Heart right ventricle (tissue), 16 donors: ENCODE measurements around the gene MUC4. TPM values are rescaled to one million over a fixed set of nuclear protein-coding genes. Genes with fewer than 3 reads are reported as not detected.

ENCODE experiments used
- ATAC-seq, 8 donors: fragments of 200-7000 bp; cut with Tn5 transposase; one replicate each; pipeline ENCODE4 v1.9.1; 2020; ENCODE audit warnings: mild to moderate bottlenecking in 8 of 8, moderate library complexity in 8 of 8, moderate number of reproducible peaks in 1 of 8
- DNase-seq, 2 donors: peaks; one replicate each; pipeline ENCODE4 v3.0.0-alpha.2; 2020
- H3K27ac ChIP-seq, 10 donors: fragments of 200-600 bp; sonication (generic) in 2 of 10; one replicate each; pipeline versions ENCODE4 v1.5.0 to v1.8.0; 2020 to 2022; ENCODE audit warnings: mild to moderate bottlenecking in 3 of 10
- H3K27me3 ChIP-seq, 7 donors: fragments of 200-600 bp; one replicate each; pipeline ENCODE4 v1.8.0; 2021 to 2022; ENCODE audit warnings: mild to moderate bottlenecking in 2 of 7
- H3K36me3 ChIP-seq, 9 donors: fragments of 200-600 bp; sonication (generic) in 1 of 9; one replicate each; pipeline versions ENCODE4 v1.5.0 to v1.8.0; 2020 to 2022; ENCODE audit warnings: mild to moderate bottlenecking in 2 of 9
- H3K4me1 ChIP-seq, 9 donors: fragments of 200-600 bp; sonication (generic) in 1 of 9; one replicate each; pipeline versions ENCODE4 v1.5.0 to v1.8.0; 2020 to 2022; ENCODE audit warnings: mild to moderate bottlenecking in 4 of 9
- H3K4me3 ChIP-seq, 10 donors: fragments of 200-600 bp; sonication (generic) in 2 of 10; one replicate each; pipeline versions ENCODE4 v1.5.0 to v1.8.0; 2020 to 2022; ENCODE audit warnings: mild to moderate bottlenecking in 7 of 10, moderate library complexity in 2 of 10
- H3K9me3 ChIP-seq, 11 donors: fragments of 200-600 bp in 10 of 11; sonication (generic) in 2 of 11; one replicate each; pipeline versions ENCODE4 v1.5.0 to v1.8.0; 2013 to 2022; ENCODE audit warnings: mild to moderate bottlenecking in 2 of 11, control low read depth in 1 of 11, moderate library complexity in 1 of 11
- WGBS, 2 donors: extraction: QIAGEN DNeasy Blood & Tissue Kit; methylation state at CpG; one replicate each; pipeline ENCODE4 v1.1.7; 2013; ENCODE audit warnings: inconsistent platforms in 1 of 2; 5-methylcytosine and 5-hydroxymethylcytosine counted together
- intact Hi-C, 10 donors: fragments of 100-400 bp; cut with DNase I; formaldehyde crosslinking; loops; one replicate each; pipeline versions ENCODE4 v1.11.1 to v1.14.2; 2022
- polyA plus RNA-seq, 2 donors: library from polyadenylated mRNA; stranded (reverse); fragments of 200-250 nt; gene quantifications; one replicate each; pipeline ENCODE4 v1.2.3, GENCODE V29; 2013
- total RNA-seq, 10 donors: library from RNA; stranded (reverse); fragmentation: NEBNext Ultra II Directional in 3 of 10; extraction: Animal tissue kit (Norgen Biotek cat#: 25700) in 3 of 10; gene quantifications; one replicate each; pipeline versions ENCODE4 v1.2.1 to v1.2.4, GENCODE V29; 2021 to 2023
- TF ChIP-seq, protein P1 (sequence below), 9 donors: fragments of 200-600 bp; sonication (generic) in 2 of 9; IDR thresholded peaks; one replicate each; pipeline versions ENCODE4 v1.5.0 to v1.8.0; 2021 to 2022; ENCODE audit warnings: antibody characterized with exemption in 9 of 9, mild to moderate bottlenecking in 5 of 9, moderate library complexity in 1 of 9
- donor health status: Arrhythmogenic right ventricular cardiomyopathy.
- donor health status: ischemic (EF 13 %, LVEDD 7.1; RV severe dilation, severe dysfunction).
- donor health status: healthy with polysubstance abuse.
- donor health status: DM: no; HTN: yes; CAD: no.
- donor health status: DM: no; HTN: no; CAD: no.
- donor health status: ischemic (EF 25% LVEDD 6.9; RV normal size, moderate dysfunction).
- donor health status: ischemic (EF 25% LVEDD 5.7; RV mildly dilated, moderate dysfunction).
- donor health status: healthy.
- donor health status: DM: yes; HTN: yes; CAD: no.
- donor health status: Ischemic cardiomyopathy.
- donor health status: ischemic (EF 35%, LVEDD 5.7; RV mildly dilated, moderate dysfunction).
- donor health status: nonischemic (EF 11% LVEDD 7.7; RV severe dilation, severe dysfunction).
- donor health status: DM: yes; HTN: yes; CAD: no.
- donor health status: PGD.
- donor health status: ischemic (EF 29% LVEDD 5.4; RV normal size, mild dysfunction).
- donor health status: nonischemic (EF 23%, LVEDD 6.1; RV moderate dilation, normal function).

MUC4 gene
- total and polyA plus RNA-seq, 12 donors: 0.01 TPM; not detected in 11

DNA sequence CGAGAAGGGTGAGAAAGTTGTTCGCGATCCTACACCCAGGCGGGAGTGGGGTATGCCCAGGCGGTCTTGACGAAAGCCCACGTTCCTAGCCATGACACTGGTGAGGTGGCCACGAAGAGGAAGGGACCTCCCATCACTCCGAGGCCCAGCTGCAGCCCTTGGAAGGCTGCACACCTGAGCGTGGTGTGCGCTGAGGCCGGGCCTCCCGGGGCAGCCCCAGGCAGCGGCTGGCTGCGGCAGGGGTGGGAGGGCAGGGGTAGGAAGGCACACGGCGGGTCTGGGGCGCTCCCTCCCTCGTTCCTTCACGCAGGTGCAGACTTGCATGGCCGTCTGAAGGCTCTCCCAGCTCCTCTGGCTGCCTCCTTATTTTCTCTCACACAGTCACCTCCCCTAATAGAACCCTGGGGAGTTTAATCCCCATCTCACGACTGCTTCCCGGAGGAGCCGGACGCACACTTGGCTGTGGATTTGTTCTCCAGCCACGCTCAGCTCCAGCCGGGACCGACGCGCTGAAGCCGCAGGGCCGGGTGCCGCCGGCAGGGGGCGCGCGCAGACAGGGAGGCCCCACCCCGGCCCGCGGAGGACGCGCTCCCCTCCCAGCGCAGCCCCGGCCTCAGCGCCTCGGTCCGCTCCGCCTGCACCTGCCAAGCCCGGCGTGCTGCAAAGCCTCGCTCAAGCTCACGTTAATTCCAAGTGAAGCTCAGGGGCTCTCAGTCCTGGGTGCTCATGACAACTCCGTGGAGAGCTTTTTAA is 37.8 kb upstream of the MUC4 start:
- TF ChIP-seq, protein P1, sequence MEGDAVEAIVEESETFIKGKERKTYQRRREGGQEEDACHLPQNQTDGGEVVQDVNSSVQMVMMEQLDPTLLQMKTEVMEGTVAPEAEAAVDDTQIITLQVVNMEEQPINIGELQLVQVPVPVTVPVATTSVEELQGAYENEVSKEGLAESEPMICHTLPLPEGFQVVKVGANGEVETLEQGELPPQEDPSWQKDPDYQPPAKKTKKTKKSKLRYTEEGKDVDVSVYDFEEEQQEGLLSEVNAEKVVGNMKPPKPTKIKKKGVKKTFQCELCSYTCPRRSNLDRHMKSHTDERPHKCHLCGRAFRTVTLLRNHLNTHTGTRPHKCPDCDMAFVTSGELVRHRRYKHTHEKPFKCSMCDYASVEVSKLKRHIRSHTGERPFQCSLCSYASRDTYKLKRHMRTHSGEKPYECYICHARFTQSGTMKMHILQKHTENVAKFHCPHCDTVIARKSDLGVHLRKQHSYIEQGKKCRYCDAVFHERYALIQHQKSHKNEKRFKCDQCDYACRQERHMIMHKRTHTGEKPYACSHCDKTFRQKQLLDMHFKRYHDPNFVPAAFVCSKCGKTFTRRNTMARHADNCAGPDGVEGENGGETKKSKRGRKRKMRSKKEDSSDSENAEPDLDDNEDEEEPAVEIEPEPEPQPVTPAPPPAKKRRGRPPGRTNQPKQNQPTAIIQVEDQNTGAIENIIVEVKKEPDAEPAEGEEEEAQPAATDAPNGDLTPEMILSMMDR (IDR thresholded peaks at IDR 0.05): peak in 6 of 9 donors; percentile 15 to 84 (median 25)
- 82 to 89% methylated on average over 53 of the region's 53 CpGs for WGBS, 2 donors
- intact Hi-C loops: loop anchor here in 1 of 10 donors (5.0 kb wide), 1 partner anchor 668 kb away; the partner anchor contains the start of gene SMCO1

DNA sequence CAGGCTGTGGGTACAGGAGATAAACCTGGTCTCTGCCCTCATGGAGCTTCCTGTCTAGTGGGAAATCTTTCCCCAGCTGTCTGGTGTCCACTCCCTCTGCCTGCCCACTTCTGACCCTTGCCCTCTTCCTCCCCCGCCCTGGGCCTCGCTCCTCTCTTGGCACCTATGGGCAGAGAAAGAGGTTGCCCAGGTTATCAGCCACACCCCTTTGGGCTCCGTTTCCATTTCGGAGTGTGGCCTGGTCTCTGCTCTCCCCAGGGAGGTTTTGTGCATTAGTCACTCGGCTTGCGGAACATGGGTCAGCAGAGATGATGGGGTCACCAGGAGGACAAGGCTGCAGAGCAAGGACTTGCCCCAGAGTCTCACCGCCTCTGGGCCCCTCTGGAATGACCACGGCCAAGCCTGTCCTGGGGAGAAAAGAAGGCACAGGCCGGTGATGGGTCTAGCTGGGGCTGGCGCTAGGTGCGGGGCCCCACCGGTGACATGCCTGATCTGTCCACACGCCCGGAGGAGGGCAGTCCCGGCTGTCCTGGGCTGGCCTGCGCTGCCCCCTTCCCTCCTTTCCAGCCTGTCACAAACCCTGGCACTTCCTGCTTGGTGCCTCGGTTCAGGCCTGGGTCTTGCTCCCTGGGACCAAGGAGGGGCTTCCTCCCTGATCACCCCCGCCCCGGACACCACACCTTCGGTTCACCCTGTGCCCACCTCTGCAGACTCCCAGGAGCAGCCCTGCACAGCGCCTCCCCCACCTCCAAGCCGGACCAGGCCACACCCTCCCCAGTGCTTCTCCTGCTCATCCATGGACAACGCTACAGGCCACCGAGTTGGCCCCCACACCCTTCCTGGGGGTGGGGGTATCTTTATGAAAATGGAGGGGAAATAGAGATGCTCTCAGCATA is 35.6 kb upstream of the MUC4 start:
- intact Hi-C loops: no loop called here
- H3K27me3 ChIP-seq: peaks cover 0 to 6% (median 3%) of the 10 kb centered on the region in 7 donors

More for the DNA sequence above, 37.8 kb upstream of the MUC4 start:
- Histone ChIP-seq H3K36me3 (no peaks in the 10 kb centered on the region), H3K4me3 (no peak overlapping the region), H3K27me3 (peaks cover 0 to 5% (median 3%) of the 10 kb centered on the region in 7 donors), H3K27ac (no peak overlapping the region), H3K4me1 (peaks cover 0 to 9% (median 0%) of the 10 kb centered on the region in 9 donors), H3K9me3 (no peaks in the 10 kb centered on the region)
- ATAC-seq: peak in 3 of 8 donors; percentile 23 to 84 (median 53)
- DNase-seq: no peak

DNA sequence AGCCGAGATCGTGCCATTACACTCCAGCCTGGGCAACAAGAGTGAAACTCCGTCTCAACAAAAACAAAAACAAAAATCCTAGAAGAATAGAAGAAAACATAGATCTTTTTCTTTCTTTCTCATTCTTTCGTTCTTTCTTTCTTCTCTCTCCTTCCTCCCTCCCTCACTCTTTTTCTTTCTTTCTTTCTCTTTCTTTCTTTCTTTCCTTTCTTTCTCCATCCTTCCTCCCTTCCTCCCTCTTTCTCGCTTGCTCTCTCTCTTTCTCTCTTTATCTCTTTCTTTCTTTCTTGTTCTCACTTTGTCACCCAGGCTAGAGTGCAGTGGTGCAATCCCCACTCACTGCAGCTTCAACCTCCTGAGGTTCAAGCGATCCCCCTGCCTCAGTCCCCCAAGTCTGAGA is 33.8 kb upstream of the MUC4 start:
- no peaks in the 10 kb centered on the region for H3K9me3 ChIP-seq
- H3K27ac ChIP-seq: no peak overlapping the region
- DNase-seq: no peak
- peaks cover 0 to 7% (median 0%) of the 10 kb centered on the region in 7 donors for H3K27me3 ChIP-seq
- peaks cover 0 to under 1% (median 0%) of the 10 kb centered on the region in 9 donors for H3K4me1 ChIP-seq
- 92 to 94% methylated on average over 6 of the region's 6 CpGs for WGBS, 2 donors
- intact Hi-C loops: no loop called here
- no peak for ATAC-seq
- H3K4me3 ChIP-seq: no peak overlapping the region
- H3K36me3 ChIP-seq: no peaks in the 10 kb centered on the region
- TF ChIP-seq, protein P1 (IDR thresholded peaks at IDR 0.05): no peak

More for the DNA sequence above, 35.6 kb upstream of the MUC4 start:
- WGBS, 2 donors: 74 to 78% methylated on average over 24 of the region's 24 CpGs
- DNase-seq: no peak
- TF ChIP-seq, protein P1 (IDR thresholded peaks at IDR 0.05): no peak
- ATAC-seq: peak in 2 of 8 donors; percentile 27 to 47
- no peaks in the 10 kb centered on the region for H3K9me3 ChIP-seq
- peaks cover 0 to 9% (median 0%) of the 10 kb centered on the region in 9 donors for H3K4me1 ChIP-seq
- H3K36me3 ChIP-seq: no peaks in the 10 kb centered on the region
- no peak overlapping the region for H3K4me3 ChIP-seq
- no peak overlapping the region for H3K27ac ChIP-seq

DNA sequence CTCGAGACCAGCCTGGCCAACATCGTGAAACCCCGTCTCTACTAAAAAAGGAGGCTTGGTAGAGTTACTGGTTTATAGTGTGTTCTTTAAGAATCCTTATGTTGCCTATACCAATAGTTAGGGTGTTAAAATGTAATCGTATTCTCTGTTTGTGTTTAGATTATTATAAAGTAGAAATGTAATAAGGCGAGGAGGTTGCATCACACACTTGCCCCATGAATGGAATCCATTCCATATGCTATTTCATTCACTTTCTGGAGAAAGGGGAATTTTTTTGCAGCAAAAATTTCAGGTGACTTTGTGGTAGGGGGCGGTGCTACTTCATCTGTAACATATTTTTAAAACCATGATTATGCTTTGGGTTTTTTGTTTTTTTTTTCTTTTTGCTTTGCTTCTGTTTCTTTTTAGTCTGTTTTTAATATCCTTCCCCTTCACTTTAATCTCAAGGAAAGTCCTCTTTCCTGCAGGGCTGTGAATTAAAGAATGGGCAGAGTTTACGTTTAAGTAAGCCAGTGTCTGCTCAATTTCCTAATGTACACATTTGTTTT is 33.0 kb upstream of the MUC4 start:
- H3K27me3 ChIP-seq: peaks cover 0 to 11% (median 2%) of the 10 kb centered on the region in 7 donors
- intact Hi-C loops: no loop called here
- H3K4me1 ChIP-seq: no peaks in the 10 kb centered on the region
- TF ChIP-seq, protein P1 (IDR thresholded peaks at IDR 0.05): no peak
- no peaks in the 10 kb centered on the region for H3K36me3 ChIP-seq
- ATAC-seq (no peak), DNase-seq (no peak)
- WGBS, 2 donors: 88 to 90% methylated on average over 7 of the region's 7 CpGs
- H3K27ac ChIP-seq: no peak overlapping the region
- no peaks in the 10 kb centered on the region for H3K9me3 ChIP-seq
- H3K4me3 ChIP-seq: no peak overlapping the region
